Kasumi-1 (cell line): ENCODE data around the gene RGS17.
"Not testable (repeated sequence)": the region's sequence is repeated elsewhere in the genome, so short reads cannot be mapped to it uniquely, and the experiment has no call there.

Source experiments
- DNase-seq, 2 experiments: peaks; one replicate each; lab custom pipeline; 2025; lab: John Stamatoyannopoulos, UW

Gene RGS17

DNA sequence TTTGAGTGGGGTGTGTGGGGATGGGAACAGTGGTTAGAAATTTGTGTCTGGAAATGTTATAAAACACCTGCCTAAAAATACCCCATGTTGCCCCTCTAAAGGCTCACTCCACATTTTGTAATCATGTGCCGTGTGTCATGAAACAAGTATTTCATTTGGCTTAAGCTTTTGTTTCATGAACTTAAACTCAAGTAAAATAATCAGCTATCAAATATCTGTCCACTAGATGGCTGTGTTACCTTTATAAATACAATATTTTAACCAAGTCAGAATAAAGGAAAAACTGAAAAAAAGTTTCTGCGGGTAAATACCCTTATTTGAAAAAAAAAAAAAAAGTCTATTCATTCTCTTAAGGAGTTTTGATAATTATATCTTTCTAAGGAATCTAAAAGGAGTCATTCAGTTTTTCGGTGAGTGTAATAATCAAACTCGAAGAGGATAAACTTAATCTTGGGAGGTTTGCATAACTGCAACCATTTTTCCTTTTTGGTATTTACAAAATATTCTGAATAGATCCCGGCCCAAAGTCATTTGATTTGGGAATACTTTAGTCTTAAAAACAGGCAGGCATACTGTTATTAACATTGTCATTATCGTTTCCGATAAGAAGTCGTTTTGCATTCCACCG lies 98.7 kb downstream of the RGS17 start:
- peak; percentile 45 to 60 for DNase-seq

GRCh38 chr6:153031335-153031955 lies 99.6 kb downstream of the RGS17 start:
- DNase-seq: no peak

DNA sequence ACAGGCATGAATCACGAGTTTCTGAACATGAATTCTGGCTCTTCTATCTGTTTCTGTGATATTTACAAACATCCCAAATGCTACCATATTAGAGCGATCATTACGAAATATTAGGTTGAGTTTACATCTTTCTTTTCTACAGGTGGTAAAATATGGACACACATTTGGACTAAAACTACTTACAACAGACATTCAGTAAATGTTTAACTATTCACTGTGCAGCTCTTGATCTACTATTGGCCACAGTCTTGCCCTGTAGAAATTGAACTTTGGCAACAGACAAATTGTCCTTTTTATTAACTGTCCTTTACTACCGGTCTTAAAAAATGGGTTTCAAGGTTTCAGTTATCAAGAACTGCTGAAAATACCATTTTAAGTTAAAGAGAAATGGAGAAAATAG lies 102.1 kb downstream of the RGS17 start:
- no peak for DNase-seq

DNA sequence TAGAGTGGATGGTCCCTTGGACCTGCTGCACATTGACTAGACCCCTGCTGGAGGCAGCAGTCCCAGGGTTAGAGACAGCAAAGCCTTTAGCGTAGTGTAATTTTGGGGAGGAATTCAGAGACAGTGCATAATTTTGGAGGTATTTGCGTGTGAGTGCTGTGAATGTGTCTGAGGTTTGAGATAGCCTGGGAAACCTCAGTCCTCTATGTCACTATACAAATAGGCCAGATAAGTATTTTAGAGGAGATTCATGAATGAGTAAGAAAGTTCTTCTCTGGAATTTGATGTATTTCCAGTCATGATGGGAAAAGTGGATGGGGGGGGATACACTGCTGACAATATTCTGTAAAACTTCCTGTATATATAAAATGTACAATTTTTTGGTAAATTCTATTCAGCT lies 102.8 kb downstream of the RGS17 start:
- DNase-seq: no peak

- DNase-seq: no peak
These were observed 103.6 kb downstream of the RGS17 start for GRCh38 chr6:153027480-153027879.

GRCh38 chr6:153024709-153025017 lies 106.4 kb downstream of the RGS17 start:
- DNase-seq: no peak

DNA sequence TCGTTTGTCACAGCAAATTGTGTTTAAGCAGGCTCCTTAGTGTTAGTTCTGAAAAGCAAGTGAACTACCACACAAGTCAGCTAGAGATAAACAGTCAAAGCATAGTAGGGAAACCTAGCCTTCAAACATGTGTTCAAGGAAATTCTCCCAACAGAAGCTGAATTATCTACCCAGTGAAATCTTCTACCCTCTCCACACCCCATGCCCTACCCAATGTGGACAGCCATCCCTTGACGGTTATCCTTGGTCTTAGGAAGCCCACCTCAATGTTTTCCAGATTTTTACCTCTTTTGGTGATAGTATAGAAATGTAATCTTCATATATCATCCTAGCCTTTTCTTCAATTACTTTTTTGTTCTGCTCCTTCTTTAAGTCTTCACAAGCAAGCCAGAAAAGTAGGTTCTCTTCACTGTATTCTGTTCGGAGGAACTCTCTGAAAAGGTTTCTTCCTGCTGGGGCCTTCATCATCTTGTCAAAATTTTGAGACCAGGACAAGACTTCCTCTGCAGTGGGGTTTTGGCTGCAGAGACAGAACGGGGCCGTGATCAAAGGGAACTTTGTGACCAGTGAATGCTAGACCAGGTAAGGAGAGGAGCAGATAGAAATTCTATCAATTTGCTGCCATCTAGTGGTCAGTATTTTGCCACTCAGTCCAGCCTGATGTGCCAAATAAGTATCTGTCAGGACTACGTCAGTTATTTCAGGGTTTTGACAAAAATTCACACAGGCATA lies 106.9 kb downstream of the RGS17 start:
- DNase-seq: peak; percentile 57 to 75

DNA sequence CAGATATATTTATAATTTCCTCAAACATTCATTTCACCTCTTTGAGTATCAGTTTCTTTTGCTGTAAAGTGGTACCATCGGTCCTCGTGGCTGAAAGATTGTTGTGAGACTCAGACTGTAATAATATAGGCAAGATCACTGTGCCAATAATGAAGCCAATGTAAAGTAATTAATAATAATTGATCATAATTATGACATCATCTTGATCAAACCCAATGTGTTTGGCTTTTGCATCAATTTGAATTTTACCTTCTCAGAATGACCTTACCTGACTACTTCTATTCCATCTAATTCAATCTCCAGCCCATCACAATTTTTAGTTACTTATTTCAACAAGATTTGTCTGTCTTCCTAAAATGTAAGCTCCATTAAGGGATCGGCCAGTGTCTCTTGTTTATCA lies 112.7 kb downstream of the RGS17 start:
- DNase-seq: no peak

- DNase-seq: no peak
These were observed 114.2 kb downstream of the RGS17 start for GRCh38 chr6:153016846-153017245.

- DNase-seq: no peak
These were observed 115.9 kb downstream of the RGS17 start for GRCh38 chr6:153015094-153015640.

DNA sequence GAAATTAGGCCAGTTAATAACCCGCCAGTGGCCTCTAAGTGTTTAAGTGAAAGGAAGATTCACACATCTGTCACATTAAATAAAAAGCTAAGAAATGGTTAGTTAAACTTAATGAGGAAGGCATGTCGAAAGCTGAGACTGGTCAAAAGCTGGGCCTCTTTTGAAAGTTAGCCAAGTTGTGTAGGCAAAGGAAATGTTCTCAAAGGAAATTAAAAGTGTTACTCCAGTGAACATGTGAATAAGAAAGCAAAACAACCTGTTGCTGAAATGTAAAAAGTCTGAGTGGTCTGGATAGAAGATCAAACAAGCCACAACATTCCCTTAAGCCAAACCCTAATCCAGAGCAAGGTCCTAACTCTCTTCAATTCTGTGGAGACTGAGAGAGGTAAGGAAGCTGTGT lies 117.6 kb downstream of the RGS17 start:
- DNase-seq: no peak

GRCh38 chr6:153012856-153013255 lies 118.2 kb downstream of the RGS17 start:
- no peak for DNase-seq

- DNase-seq: no peak
These were observed 127.8 kb downstream of the RGS17 start for GRCh38 chr6:153003366-153003690.

DNA sequence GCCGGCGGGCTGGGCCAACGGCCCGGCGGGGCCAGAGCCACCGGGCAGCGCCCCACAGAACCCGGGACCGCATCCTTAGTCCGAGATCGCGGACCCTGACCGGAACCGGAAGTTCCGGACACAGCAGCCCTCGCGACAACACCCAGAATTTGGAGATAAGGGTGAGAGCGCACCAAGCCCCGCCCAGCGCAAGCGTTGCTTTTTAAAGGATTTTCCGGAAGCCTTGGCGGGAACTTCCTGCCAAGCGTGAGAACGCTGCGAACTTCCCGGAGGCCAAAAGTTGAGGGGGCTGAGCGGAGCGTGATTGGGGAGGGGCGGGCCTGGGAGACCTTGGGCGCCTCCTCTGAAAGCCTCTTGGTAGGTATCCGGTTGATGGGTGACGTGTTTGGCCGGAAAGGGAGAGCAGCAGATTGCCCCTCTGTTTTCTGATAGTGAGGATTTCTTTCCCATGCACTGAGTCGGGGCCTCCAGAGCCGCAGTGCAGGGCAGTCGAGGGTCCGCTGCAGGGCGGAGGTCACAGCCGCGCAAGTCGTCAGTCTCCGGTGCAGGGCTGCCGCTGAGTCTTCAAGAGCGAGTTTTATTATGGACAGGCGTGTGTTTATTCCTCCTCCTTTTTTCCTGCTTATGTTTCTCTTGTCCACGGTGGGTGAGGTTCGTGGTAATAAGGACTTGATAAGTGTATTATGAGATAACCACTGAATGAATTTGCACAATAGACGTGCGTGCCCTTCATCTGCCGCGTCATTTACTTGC lies 128.3 kb downstream of the RGS17 start, which contains the start of gene MTRF1L:
MTRF1L (minus strand) TSS at position 97 of the 753 bp plus-strand sequence; CDS start at position 73, 24 bp downstream.
- DNase-seq: peak; percentile 94 to 96

- peak in 1 of 2 experiments; percentile 15 for DNase-seq
These were observed 129.1 kb downstream of the RGS17 start for GRCh38 chr6:153001767-153002612.

DNA sequence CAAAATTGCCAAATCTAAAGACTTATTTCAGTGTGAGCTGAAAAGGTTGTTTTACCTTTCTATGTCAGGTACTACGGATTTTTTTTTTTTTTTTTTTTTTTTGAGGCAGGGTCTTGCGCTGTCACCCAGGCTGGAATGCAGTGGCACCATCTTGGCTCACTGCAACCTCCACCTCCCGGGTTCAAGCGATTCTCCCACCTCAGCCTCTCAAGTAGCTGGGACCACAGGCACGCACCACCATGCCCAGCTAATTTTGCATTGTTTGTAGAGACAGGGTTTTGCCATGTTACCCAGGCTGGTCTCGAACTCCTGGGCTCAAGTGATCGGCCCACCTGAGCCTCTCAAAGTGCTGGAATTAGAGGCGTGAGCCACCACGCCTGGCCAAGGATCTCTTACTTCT lies 130.3 kb downstream of the RGS17 start:
- not testable (repeated sequence) for DNase-seq

- DNase-seq: no peak
These were observed 130.8 kb downstream of the RGS17 start for GRCh38 chr6:153000243-153000642.

- not testable (repeated sequence) for DNase-seq
These were observed 131.5 kb downstream of the RGS17 start for GRCh38 chr6:152999538-152999937.

GRCh38 chr6:152993847-152994246 lies 137.2 kb downstream of the RGS17 start:
- DNase-seq: no peak

DNA sequence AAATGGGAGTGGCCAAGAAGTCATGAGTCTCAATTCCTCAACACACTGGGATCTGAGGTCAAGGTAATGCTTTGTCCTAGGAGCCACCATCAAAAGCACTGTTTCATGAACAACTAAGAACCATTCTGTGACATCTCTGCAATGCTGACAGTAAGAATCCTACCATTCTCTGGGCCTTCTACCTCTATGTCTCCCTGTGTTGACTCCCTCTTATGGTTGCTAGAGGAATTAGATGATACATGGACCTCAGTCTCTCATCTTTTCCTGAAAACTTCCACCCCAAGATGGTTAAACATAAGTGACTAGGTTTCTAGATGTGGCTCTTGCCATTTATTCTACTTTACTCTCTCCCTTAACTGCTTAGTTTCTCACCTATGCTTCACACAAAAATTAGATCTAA lies 137.7 kb downstream of the RGS17 start:
- peak in 1 of 2 experiments; percentile 48 for DNase-seq

GRCh38 chr6:152986978-152987377 lies 144.1 kb downstream of the RGS17 start:
- no peak for DNase-seq
